BJ (cell line): Measurements from ENCODE around the gene BEST1. TPM values are rescaled to one million over a fixed set of nuclear protein-coding genes. Genes with fewer than 3 reads are reported as not detected.

Experiments used
- CTCF ChIA-PET: fragments of 350-600 bp; formaldehyde crosslinking; extraction: SDS; loops from one replicate; lab custom pipeline; 2021; ENCODE audit warnings: antibody characterized with exemption, inconsistent platforms; lab: Yijun Ruan, JAX
- POLR2A ChIA-PET: fragments of 300-600 bp; sonication (Branson Sonifier 250); formaldehyde crosslinking; extraction: SDS; loops from one replicate; lab custom pipeline; 2021; ENCODE audit warnings: antibody characterized with exemption; lab: Charles Lee
- DNase-seq: peaks from one replicate; pipeline ENCODE4 v3.0.0-alpha.2; 2011; ENCODE audit warnings: low read depth
- H3K27me3 ChIP-seq: 2 replicates; pipeline ENCODE4 v1.6.0; 2011; ENCODE audit warnings: low read length; ENCODE audit not compliant: control insufficient read depth, insufficient read depth
- H3K36me3 ChIP-seq: 2 replicates; pipeline ENCODE4 v1.5.1; 2011; ENCODE audit warnings: low read length; ENCODE audit not compliant: control insufficient read depth, insufficient read depth
- H3K4me3 ChIP-seq: 2 replicates; pipeline ENCODE4 v1.5.1; 2011; ENCODE audit warnings: low read depth, mild to moderate bottlenecking, control low read depth, low read length
- polyA plus RNA-seq: library from polyadenylated mRNA; depleted of rRNA; stranded (reverse); fragments of >200 nt; gene quantifications from 2 replicates; pipeline ENCODE4 v1.2.3, GENCODE V29; 2011
- TF ChIP-seq, protein P1 (sequence below): IDR thresholded peaks from 2 replicates; pipeline ENCODE4 v1.5.1; 2011; ENCODE audit warnings: low read depth, mild to moderate bottlenecking, control low read depth, inconsistent platforms, low read length, moderate library complexity; ENCODE audit not compliant: insufficient read depth

BEST1 gene
- polyA plus RNA-seq, 1 experiment = 6.4 TPM

DNA sequence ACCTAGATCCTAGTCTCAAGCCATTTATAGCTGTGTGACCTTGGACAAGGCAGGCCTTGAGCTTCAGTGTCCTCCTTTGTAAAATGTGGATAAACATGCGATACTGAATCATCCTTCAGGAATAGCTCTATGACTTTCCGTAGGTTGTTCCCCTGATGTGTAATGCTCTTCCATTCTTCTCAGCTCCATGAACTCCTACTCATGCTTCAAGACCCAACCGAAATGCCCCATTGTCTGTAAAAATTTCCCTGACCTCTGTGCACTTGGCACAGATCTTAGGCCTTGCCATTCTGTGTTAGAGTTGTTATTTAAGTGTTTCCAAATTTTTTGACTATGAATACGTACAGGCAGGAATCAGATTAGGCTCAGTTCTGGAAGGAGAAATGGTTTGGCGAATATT is 3.3 kb upstream of the BEST1 start:
- TF ChIP-seq, protein P1, sequence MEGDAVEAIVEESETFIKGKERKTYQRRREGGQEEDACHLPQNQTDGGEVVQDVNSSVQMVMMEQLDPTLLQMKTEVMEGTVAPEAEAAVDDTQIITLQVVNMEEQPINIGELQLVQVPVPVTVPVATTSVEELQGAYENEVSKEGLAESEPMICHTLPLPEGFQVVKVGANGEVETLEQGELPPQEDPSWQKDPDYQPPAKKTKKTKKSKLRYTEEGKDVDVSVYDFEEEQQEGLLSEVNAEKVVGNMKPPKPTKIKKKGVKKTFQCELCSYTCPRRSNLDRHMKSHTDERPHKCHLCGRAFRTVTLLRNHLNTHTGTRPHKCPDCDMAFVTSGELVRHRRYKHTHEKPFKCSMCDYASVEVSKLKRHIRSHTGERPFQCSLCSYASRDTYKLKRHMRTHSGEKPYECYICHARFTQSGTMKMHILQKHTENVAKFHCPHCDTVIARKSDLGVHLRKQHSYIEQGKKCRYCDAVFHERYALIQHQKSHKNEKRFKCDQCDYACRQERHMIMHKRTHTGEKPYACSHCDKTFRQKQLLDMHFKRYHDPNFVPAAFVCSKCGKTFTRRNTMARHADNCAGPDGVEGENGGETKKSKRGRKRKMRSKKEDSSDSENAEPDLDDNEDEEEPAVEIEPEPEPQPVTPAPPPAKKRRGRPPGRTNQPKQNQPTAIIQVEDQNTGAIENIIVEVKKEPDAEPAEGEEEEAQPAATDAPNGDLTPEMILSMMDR = no peak
- POLR2A ChIA-PET = no interaction called here
- H3K27me3 ChIP-seq = peaks cover 2% of the 10 kb centered on the region
- H3K4me3 ChIP-seq = no peak overlapping the region
- CTCF ChIA-PET = interaction anchor here (0.6 to 10.2 kb wide), 34 partner anchors 10 to 164 kb away, joined by 3 to 374 read pairs (median 8); partner anchors contain the start of genes FEN1, FTH1, RAB3IL1 and TMEM258
- H3K36me3 ChIP-seq = no peaks in the 10 kb centered on the region
- no peak for DNase-seq

DNA sequence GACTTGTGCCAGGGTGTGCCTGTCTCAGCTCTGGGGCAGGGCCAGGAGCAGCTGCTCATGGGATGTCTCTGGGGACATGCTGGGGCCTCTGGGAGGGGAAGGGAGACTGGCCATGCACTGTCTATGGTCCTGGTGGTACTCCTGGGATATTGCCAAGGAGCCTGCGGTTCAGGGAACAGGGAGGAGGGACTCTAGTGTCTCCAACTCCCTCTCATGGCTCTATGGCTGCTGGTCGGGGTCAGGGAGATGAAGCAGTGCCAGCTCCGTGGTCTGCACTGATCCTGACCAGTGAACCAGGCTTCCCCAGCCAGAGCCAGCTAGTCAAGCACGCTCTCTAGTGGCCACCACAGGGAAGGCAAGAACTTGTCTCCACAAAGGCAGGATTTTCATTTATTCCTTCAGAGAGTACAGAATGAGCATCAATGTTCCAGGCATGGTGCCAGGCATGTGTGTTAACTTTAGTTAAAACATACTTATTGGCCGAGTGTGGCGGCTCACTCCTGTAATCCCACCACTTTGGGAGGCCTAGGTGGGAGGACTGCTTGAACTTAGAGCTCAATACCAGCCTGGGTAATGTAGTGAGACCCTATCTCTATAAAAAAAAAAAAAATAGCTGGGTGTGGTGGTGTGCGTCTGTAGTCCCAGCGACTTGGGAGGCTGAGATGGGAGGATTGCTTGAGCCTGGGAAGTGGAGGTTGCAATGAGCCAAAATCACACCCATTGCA is 2.5 kb upstream of the BEST1 start:
- Histone ChIP-seq H3K27me3 (peaks cover 2% of the 10 kb centered on the region), H3K36me3 (no peaks in the 10 kb centered on the region), H3K4me3 (no peak overlapping the region)
- ChIA-PET CTCF (interaction anchor here (0.6 to 10.2 kb wide), 36 partner anchors 10 to 163 kb away, joined by 3 to 374 read pairs (median 6); partner anchors contain the start of genes FEN1, FTH1, RAB3IL1 and TMEM258), POLR2A (no interaction called here)
- DNase-seq = no peak
- TF ChIP-seq, protein P1 = peak; percentile 98

DNA sequence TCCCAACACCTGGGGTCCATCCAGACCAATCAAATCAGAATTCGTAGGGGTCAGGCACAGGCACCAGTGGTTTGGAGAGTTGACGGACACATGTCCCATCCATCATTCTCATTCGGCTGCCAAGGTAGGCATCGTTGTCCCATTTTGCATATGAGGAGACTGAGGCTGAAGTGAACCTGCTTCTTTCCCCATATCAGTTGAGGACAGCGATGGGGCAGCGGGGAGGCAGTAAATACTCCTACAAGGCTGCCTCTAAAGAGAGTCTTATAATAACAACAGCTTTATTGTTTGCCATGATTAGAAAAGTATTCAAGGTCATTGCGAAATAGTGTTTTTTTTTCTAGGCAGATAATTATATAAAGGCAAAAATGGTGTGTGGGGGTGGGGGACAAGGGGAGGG is 1.6 kb upstream of the BEST1 start:
- H3K4me3 ChIP-seq = no peak overlapping the region
- DNase-seq = no peak
- ChIA-PET POLR2A (interaction anchor here (0.6 kb wide), 1 partner anchor 19 kb away, joined by 3 read pairs; no protein-coding TSS in a partner anchor), CTCF (interaction anchor here (0.6 to 10.2 kb wide), 27 partner anchors 11 to 158 kb away, joined by 3 to 374 read pairs (median 10); partner anchors contain the start of genes FTH1 and RAB3IL1)
- peaks cover 2% of the 10 kb centered on the region for H3K27me3 ChIP-seq
- H3K36me3 ChIP-seq = no peaks in the 10 kb centered on the region
- TF ChIP-seq, protein P1 = no peak

DNA sequence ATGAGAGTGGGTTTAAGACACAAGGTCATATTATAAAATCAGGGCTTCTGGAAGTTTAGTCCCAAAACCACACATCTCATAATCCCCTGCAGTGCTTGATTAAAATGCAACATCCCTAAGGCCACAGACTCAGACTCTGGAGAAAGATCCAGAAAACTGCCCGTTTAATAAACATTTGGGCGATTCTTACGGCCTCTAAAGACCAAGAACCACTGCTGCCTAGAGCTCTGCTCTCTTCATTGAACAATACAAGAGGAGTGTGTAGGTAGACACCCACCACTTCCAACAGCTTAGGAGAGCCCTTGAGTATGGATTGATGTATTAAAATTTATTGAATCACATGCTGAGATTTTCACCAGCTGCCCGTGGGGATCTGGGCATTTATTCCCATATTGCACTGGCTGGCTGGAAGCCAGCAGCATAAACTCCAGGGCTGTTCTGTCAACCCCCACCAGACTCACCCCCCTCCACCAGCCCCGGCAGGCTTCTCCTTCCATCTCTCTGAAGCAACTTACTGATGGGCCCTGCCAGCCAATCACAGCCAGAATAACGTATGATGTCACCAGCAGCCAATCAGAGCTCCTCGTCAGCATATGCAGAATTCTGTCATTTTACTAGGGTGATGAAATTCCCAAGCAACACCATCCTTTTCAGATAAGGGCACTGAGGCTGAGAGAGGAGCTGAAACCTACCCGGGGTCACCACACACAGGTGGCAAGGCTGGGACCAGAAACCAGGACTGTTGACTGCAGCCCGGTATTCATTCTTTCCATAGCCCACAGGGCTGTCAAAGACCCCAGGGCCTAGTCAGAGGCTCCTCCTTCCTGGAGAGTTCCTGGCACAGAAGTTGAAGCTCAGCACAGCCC is 749 bp upstream of the BEST1 start:
- TF ChIP-seq, protein P1 = no peak
- peak; percentile 95 for DNase-seq
- POLR2A ChIA-PET = interaction anchor here (1.0 to 1.3 kb wide), 3 partner anchors 16 to 26 kb away, joined by 3 to 4 read pairs (median 3); no protein-coding TSS in a partner anchor
- Histone ChIP-seq H3K36me3 (no peaks in the 10 kb centered on the region), H3K27me3 (peaks cover 2% of the 10 kb centered on the region; the same call in 1 of the 2 replicates), H3K4me3 (no peak overlapping the region)
- CTCF ChIA-PET = interaction anchor here (0.9 to 10.2 kb wide), 10 partner anchors 12 to 202 kb away, joined by 3 to 374 read pairs (median 18); no protein-coding TSS in a partner anchor
